GM12878 (cell line): ENCODE results near the gene FRRS1L. TPM values are rescaled to one million over a fixed set of nuclear protein-coding genes. Genes with fewer than 3 reads are reported as not detected.

Experiments used
- ATAC-seq: fragments of 200-7000 bp; cut with Tn5 transposase; 3 replicates; pipeline ENCODE4 v1.9.1; 2020; ENCODE audit warnings: mild to moderate bottlenecking, moderate library complexity
- BruUV-seq: library from RNA; stranded (reverse); fragments of 400-500 nt; replicated peaks from 2 replicates; lab custom pipeline; 2021; lab: Mats Ljungman, UMichigan
- CTCF ChIA-PET: fragments of 300-600 bp; sonication (Branson Sonifier 250); formaldehyde crosslinking; extraction: SDS; loops from one replicate; lab custom pipeline; 2021; ENCODE audit warnings: inconsistent platforms; lab: Yijun Ruan, JAX
- POLR2A ChIA-PET: fragments of 350-600 bp; formaldehyde crosslinking; extraction: SDS; loops from one replicate; lab custom pipeline; 2021; ENCODE audit warnings: inconsistent platforms; lab: Charles Lee
- RAD21 ChIA-PET: fragments of 300-600 bp; sonication (Branson Sonifier 250); formaldehyde crosslinking; loops from one replicate; lab custom pipeline; 2023; ENCODE audit warnings: antibody characterized with exemption; ENCODE audit not compliant: unreplicated experiment; lab: Charles Lee
- SMC1A ChIA-PET: fragments of 300-600 bp; sonication (Branson Sonifier 250); formaldehyde crosslinking; loops from one replicate; lab custom pipeline; 2023; ENCODE audit not compliant: unreplicated experiment, uncharacterized antibody; lab: Charles Lee
- DNase-seq: peaks from one replicate; pipeline ENCODE4 v3.0.0-alpha.2; 2011; ENCODE audit warnings: low read depth, low spot score
- FAIRE-seq: peaks from 3 replicates; lab custom pipeline; 2011; peaks lifted over from hg19 to GRCh38; lab: Jason Lieb, UNC
- H2AFZ ChIP-seq: 2 replicates; pipeline ENCODE4 v1.6.0; 2011; ENCODE audit warnings: low read depth, low read length, control low read depth; ENCODE audit not compliant: control insufficient read depth
- H3K27ac ChIP-seq: 2 replicates; pipeline ENCODE4 v1.5.1; 2011; ENCODE audit warnings: control low read depth; ENCODE audit not compliant: control insufficient read depth, insufficient read depth
- H3K27me3 ChIP-seq, 2 experiments: replicated peaks in 1 of 2; 2 replicates each; pipeline versions ENCODE4 v1.6.0 to v1.6.1; 2011; ENCODE audit warnings: low read length in 1 of 2; ENCODE audit not compliant: control insufficient read depth in 2 of 2, insufficient read depth in 2 of 2
- H3K36me3 ChIP-seq, 2 experiments: 2 replicates each; pipeline ENCODE4 v1.5.1; 2011; ENCODE audit warnings: low read length in 1 of 2; ENCODE audit not compliant: control insufficient read depth in 2 of 2, insufficient read depth in 2 of 2
- H3K4me1 ChIP-seq: 2 replicates; pipeline ENCODE4 v1.6.1; 2011; ENCODE audit warnings: mild to moderate bottlenecking, low read length, moderate library complexity, mixed read lengths; ENCODE audit not compliant: control insufficient read depth, insufficient read depth
- H3K4me2 ChIP-seq: 2 replicates; pipeline ENCODE4 v1.6.0; 2011; ENCODE audit warnings: control low read depth; ENCODE audit not compliant: control insufficient read depth, insufficient read depth
- H3K4me3 ChIP-seq: fragments of 200-600 bp; sonication (generic); 2 replicates; pipeline ENCODE4 v1.5.1; 2016
- H3K79me2 ChIP-seq: 2 replicates; pipeline ENCODE4 v1.6.0; 2011; ENCODE audit warnings: low read length; ENCODE audit not compliant: control insufficient read depth, insufficient read depth
- H3K9ac ChIP-seq: 2 replicates; pipeline ENCODE4 v1.8.0; 2011; ENCODE audit warnings: low read length, control low read depth, mixed read lengths; ENCODE audit not compliant: control insufficient read depth, insufficient read depth
- H3K9me3 ChIP-seq: replicated peaks from 3 replicates; pipeline ENCODE4 v1.5.1; 2011; ENCODE audit warnings: mild to moderate bottlenecking, low read length; ENCODE audit not compliant: control insufficient read depth, insufficient read depth
- H4K20me1 ChIP-seq: 2 replicates; pipeline ENCODE4 v1.6.0; 2011; ENCODE audit not compliant: control insufficient read depth, insufficient read depth
- CEBPZ ChIP-seq: fragments of 150-350 bp; IDR thresholded peaks from 2 replicates; pipeline ENCODE4 v1.6.1; 2016; ENCODE audit warnings: low read depth, low read length
- NFYA ChIP-seq: IDR thresholded peaks from 2 replicates; pipeline ENCODE4 v1.6.1; 2011; ENCODE audit warnings: low read depth, mild to moderate bottlenecking, low read length, improper control_type of control experiment, borderline replicate concordance
- SIN3A ChIP-seq: IDR thresholded peaks from 2 replicates; pipeline ENCODE4 v1.6.1; 2012; ENCODE audit warnings: low read depth, low read length, improper control_type of control experiment
- USF1 ChIP-seq: IDR thresholded peaks from 2 replicates; pipeline ENCODE4 v1.6.1; 2011; ENCODE audit warnings: borderline replicate concordance, low read depth, mild to moderate bottlenecking, moderate library complexity, mixed read lengths, low read length; ENCODE audit not compliant: insufficient read depth; ENCODE audit errors: extremely low read length
- ZNF207 ChIP-seq: fragments of 450-650 bp; IDR thresholded peaks from 2 replicates; pipeline ENCODE4 v1.6.1; 2014; ENCODE audit warnings: antibody characterized with exemption, mild to moderate bottlenecking, borderline replicate concordance
- WGBS: methylation state at CpG from one replicate; pipeline ENCODE4 v1.1.6; 2016; ENCODE audit warnings: low lambda C conversion rate; ENCODE audit not compliant: insufficient replicate concordance, insufficient coverage; ENCODE audit errors: missing lambda C conversion rate; 5-methylcytosine and 5-hydroxymethylcytosine counted together
- in situ Hi-C: fragments of 300-500 bp; cut with MboI; formaldehyde crosslinking; loops from 9 replicates; pipeline ENCODE4 v1.14.3; 2018; ENCODE audit warnings: mixed read lengths
- intact Hi-C: fragments of 100-400 bp; cut with micrococcal nuclease; formaldehyde crosslinking; loops from one replicate; pipeline ENCODE4 v1.14.2; 2022; ENCODE audit not compliant: unreplicated experiment
- polyA plus RNA-seq, 11 experiments: library from polyadenylated mRNA; depleted of rRNA in 4 of 11; unstranded in 6 of 11; stranded (reverse) in 5 of 11; fragments of >200 nt; fragmentation: Nextera tagmentation in 4 of 11; fragmentation: Illumina TruSeq in 1 of 11; extraction: Ambion mirVana in 4 of 11; extraction: Trizol in 1 of 11; gene quantifications; 1 replicate in 1 of 11; 2 replicates in 10 of 11; pipeline versions ENCODE4 v1.2.1 to v1.2.3, GENCODE V29; 2011 to 2016; ENCODE audit warnings: inconsistent platforms in 2 of 11, missing spikeins in 2 of 11, low read depth in 1 of 11
- total RNA-seq, 4 experiments: library from RNA; depleted of rRNA in 3 of 4; stranded (reverse); fragments of >200 nt in 3 of 4; fragmentation: Illumina TruSeq in 1 of 4; extraction: Trizol in 1 of 4; gene quantifications; 2 replicates each; pipeline versions ENCODE4 v1.2.1 to v1.2.3, GENCODE V29; 2013 to 2021

FRRS1L gene
- total and polyA plus RNA-seq, 10 of the 15 experiments (the other 5 are each of a cell fraction or from before 2014, with no cell fraction given) = not detected

- Histone ChIP-seq H3K4me3 (no peak overlapping the region), H3K27me3 (no peaks in the 10 kb centered on the region; a peak in 4 of 4 replicates), H2AFZ (no peak overlapping the region), H3K36me3 (no peaks in the 10 kb centered on the region), H3K4me1 (no peaks in the 10 kb centered on the region), H3K9ac (no peak overlapping the region), H3K27ac (no peak overlapping the region), H3K4me2 (no peak overlapping the region), H4K20me1 (no peaks in the 10 kb centered on the region), H3K9me3 (no peaks in the 10 kb centered on the region), H3K79me2 (no peaks in the 10 kb centered on the region)
- in situ Hi-C loops (no loop called here), intact Hi-C loops (no loop called here)
- DNase-seq (no peak), FAIRE-seq (no peak), ATAC-seq (no peak)
- ChIA-PET SMC1A (interaction anchor here (0.6 to 1.0 kb wide), 4 partner anchors 31 to 223 kb away, joined by 3 read pairs; no protein-coding TSS in a partner anchor), POLR2A (no interaction called here), RAD21 (no interaction called here), CTCF (interaction anchor here (0.6 to 0.7 kb wide), 2 partner anchors 193 to 297 kb away, joined by 3 to 4 read pairs; no protein-coding TSS in a partner anchor)
- 0% methylated on average over 1 of the region's 1 CpG for WGBS
- no peak for TF ChIP-seq ZNF207
- no peak for TF ChIP-seq NFYA
- TF ChIP-seq USF1 = no peak
- TF ChIP-seq SIN3A = no peak
- no peak for TF ChIP-seq CEBPZ
- BruUV-seq = no TSS peak
Measured at GRCh38 chr9:109172935-109173334, 5.9 kb upstream of the FRRS1L start.
